ENCODE data around the gene TBXAS1.
A peak's percentile ranks its signal among the peaks of the same experiment; 100 is the strongest.

TBXAS1 gene

GRCh38 chr7:139984642-139985539 lies 155.8 kb downstream of the TBXAS1 start:
- no peak for DNase-seq

- DNase-seq: no peak
These were observed 156.7 kb downstream of the TBXAS1 start for GRCh38 chr7:139985811-139986210.

GRCh38 chr7:139987691-139988516 lies 158.8 kb downstream of the TBXAS1 start:
- no peak for DNase-seq

- DNase-seq: no peak
These were observed 160.5 kb downstream of the TBXAS1 start for GRCh38 chr7:139989366-139990141.

- DNase-seq: no peak
These were observed 161.1 kb downstream of the TBXAS1 start for GRCh38 chr7:139990142-139990535.

GRCh38 chr7:139990571-139991268 lies 161.7 kb downstream of the TBXAS1 start:
- DNase-seq: no peak

- DNase-seq: no peak
These were observed 162.2 kb downstream of the TBXAS1 start for GRCh38 chr7:139991269-139991666.

- DNase-seq: no peak
These were observed 162.8 kb downstream of the TBXAS1 start for GRCh38 chr7:139991911-139992310.

GRCh38 chr7:139992353-139993044 lies 163.4 kb downstream of the TBXAS1 start:
- no peak for DNase-seq

- no peak for DNase-seq
These were observed 164.1 kb downstream of the TBXAS1 start for GRCh38 chr7:139993169-139993568.

- DNase-seq: no peak
These were observed 164.5 kb downstream of the TBXAS1 start for GRCh38 chr7:139993592-139993991.

GRCh38 chr7:139994356-139994755 lies 165.3 kb downstream of the TBXAS1 start:
- no peak for DNase-seq

- peak; percentile 40 for DNase-seq
These were observed 166.2 kb downstream of the TBXAS1 start for GRCh38 chr7:139995017-139995915.

- DNase-seq: no peak
These were observed 169.5 kb downstream of the TBXAS1 start for GRCh38 chr7:139998572-139998971.

- no peak for DNase-seq
These were observed 170.5 kb downstream of the TBXAS1 start for GRCh38 chr7:139999516-139999915.

- DNase-seq: no peak
These were observed 171.7 kb downstream of the TBXAS1 start for GRCh38 chr7:140000666-140001268.

- peak; percentile 67 for DNase-seq
These were observed 174.9 kb downstream of the TBXAS1 start for GRCh38 chr7:140003913-140004382.

- no peak for DNase-seq
These were observed 175.6 kb downstream of the TBXAS1 start for GRCh38 chr7:140004672-140005071.

GRCh38 chr7:140005341-140005740 lies 176.3 kb downstream of the TBXAS1 start:
- DNase-seq: no peak

Data from HCEC 1CT (cell line).